Fibroblast of gingiva (primary cell): ENCODE measurements around the gene PTPN12.
A peak's percentile ranks its signal among the peaks of the same experiment; 100 is the strongest.

Experiments
- DNase-seq: peaks from one replicate; pipeline ENCODE4 v3.0.0-alpha.2; 2011; ENCODE audit warnings: low read depth

The PTPN12 gene

DNA sequence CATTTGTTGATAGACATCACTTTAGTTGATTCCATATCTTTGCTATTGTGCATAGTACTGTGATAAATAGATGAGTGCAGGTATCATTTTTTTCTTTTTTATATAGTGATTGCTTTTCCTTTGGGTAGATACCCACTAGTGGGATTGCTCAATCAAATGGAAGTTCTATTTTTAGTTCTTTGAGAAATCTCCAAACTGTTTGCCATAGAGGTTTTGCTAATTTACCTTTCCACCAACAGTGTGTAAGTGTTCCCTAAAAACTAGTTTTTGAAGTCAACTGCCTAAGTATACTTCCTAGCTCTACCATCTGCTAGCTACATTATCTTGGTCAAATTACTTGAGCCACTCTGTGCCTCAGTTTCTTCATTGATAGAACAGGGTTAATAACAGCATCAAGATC lies 127.6 kb downstream of the PTPN12 start:
- DNase-seq = no peak

- no peak for DNase-seq
Measured at GRCh38 chr7:77665161-77665560, 128.1 kb downstream of the PTPN12 start.

- peak; percentile 92 for DNase-seq
Measured at GRCh38 chr7:77667459-77668086, 130.5 kb downstream of the PTPN12 start.

DNA sequence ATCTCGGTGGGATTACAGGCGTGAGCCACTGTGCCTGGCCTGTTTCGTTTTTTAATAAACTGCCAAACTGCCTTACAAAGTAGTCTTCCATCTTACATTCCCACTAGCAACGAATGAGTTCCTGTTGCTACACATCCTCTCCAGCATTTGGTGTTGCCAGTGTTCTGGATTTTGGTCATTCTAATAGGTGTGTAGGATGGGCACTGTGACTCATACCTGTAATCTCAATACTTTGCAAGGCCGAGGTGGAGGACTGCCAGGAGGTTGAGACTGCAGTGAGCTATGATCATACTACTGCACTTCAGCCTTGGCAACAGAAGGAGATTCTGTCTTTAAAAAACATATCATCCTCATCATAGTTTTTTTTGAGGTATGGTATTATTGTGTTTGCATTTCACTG lies 137.8 kb downstream of the PTPN12 start:
- DNase-seq = no peak

DNA sequence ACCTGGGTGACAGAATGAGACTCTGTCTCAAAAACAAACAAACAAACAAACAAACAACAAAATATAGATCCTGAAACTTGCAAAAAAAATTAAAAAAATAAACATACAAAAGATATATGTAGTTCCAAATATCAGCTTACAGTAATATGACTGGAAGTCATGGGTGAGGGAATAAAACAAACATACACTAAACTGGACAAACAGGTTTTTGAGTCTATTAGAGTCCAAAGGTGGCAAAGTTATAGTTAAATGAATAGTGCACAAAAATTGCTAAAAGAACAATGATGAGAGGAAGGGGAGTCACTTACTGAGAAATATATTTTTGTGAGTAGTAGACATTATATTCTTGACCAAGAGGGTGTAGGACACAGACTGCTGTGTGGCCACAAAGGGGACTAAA lies 142.5 kb downstream of the PTPN12 start:
- DNase-seq = no peak

DNA sequence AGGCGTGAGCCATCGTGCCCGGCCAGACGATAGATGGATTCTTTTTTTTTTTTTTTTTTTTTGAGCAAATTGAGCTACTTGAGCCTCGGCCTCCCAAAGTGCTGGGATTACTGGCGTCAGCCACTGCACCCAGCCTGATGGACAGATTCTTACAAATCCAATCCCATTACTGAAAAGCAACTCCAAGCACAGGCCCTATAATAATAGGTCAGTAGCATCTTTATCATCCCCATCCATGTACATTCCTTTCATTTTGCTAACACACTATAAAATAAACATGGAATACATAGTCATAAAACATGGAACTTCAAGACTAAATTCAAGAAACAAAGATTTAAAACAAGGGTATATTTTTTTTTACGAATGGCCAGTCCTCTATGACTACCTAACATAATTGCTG lies 143.2 kb downstream of the PTPN12 start:
- DNase-seq = no peak

DNA sequence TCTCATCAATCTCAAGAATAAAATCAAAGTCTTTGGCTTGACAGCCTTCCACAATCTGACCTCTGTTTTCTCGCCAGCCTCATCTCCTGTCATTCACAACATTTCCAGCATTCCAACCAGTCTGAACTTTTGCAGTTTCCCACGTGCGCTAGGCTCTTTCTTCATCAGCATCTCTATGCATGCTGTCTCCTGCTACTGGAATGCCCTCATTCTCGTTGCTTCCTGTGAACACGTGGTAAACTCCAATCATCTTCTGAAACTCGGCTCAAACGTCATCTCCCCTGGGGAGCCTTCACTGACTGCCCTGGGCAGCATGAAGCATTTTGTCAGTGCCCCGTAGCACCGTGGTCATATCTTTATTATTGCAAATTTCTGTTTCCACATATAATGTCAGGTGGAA lies 146.9 kb downstream of the PTPN12 start:
- DNase-seq = peak; percentile 91

GRCh38 chr7:77685233-77685632 lies 148.1 kb downstream of the PTPN12 start:
- peak; percentile 84 for DNase-seq

DNA sequence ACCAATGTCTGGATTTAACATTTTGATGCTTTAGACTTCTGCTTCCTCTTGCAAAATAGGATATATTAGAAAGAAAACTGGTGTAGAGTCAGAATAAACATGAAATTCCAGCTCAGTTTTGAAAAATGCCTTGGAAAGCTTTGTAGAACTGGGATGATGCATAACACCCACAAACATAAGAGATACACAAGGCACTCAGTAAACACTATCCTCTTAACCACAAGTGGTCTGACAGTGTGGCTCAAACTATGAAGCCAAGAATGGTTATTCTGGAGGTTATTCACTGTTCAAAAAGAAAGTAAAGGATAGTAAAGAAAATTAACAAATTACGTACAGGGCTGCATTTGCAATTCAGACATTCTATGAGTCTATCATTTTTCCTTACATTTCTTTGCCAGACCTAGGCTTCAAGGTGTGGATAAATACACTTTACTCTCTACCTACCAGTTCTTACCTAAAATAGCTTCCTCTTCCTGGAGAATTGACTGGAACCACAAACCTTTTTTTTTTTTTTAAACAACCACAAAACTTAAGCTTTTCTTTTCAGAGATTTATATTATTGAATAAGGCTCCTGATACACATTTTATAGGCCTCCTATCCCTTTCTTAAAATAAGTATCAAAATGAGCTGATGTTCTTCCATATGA lies 150.1 kb downstream of the PTPN12 start:
- peak; percentile 78 for DNase-seq

DNA sequence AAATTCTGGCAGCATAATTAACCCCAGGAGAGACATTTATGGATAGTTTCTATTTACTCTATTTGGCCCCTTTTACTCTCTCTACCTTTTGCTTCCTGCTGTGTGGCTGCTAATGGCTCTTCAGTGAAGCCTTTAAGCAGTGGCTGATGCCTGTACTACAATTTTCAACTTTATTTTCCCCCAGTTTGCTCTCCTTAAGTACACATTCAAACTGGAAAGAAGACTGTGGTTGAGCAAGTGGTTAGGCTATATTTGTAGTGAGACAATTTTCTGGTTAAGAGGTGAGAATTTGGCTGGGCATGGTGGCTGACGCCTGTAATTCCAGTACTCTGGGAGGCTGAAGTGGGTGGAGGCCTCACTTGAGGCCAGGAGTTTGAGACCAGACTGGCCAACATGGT lies 150.7 kb downstream of the PTPN12 start:
- DNase-seq = no peak
